HG03108 (cell line): ENCODE results near the gene PPP1R12B.

ENCODE experiments used
- ATAC-seq: cut with Tn5 transposase; IDR thresholded peaks from one replicate; pipeline ENCODE4 v1.9.1; 2021; ENCODE audit warnings: moderate library complexity; ENCODE audit not compliant: unreplicated experiment

The PPP1R12B gene

DNA sequence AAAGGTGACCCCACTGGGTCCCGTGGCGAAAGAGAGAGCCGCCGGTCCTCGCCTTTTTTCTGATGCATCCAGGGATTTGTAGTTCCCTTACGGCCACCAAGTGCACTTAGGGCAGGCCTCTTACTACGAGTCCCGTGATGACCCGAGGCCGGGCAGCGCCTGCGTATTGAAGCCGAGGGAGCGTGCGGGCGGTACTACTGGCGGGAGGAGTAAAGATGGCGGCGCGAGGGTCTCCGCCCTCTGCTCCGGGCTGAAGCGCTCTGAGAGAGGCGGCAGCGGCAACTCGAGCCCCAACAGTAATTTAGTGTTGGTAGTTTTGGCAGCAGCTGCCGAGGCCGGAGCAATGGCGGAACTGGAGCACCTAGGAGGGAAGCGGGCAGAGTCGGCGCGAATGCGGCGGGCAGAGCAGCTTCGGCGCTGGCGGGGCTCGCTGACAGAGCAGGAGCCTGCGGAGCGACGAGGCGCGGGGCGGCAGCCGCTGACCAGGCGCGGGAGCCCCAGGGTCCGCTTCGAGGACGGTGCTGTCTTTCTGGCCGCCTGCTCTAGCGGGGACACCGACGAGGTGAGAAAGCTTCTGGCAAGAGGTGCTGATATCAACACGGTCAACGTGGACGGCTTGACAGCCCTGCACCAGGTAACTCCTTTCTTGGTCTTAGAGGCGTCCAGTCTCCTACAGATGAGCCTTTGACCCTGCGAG, at the start of gene PPP1R12B:
Gene PPP1R12B (plus strand): TSS at position 191 of the 697 bp plus-strand sequence. CDS start 153 bp downstream, at position 344.
- peak; percentile 97 for ATAC-seq

DNA sequence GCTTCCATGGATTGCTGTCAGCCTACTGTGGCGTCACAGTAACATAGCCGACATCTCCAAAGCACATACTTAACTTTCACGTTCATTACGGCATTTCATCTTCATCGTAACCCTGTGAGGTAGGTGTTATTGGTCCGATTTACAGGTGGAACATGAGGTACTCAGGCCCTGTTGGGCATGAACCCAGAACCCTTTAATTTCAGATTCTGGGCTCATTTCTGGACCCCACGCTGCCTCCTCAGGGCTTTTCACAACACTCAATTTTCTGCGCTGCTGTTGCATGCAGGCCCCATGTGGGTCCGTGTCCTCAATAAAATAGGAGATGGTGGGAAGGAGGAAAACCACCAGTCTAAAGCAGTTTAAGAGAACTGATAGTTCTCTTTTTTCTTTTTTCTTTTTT, 46.3 kb upstream of the PPP1R12B start:
- no peak for ATAC-seq

DNA sequence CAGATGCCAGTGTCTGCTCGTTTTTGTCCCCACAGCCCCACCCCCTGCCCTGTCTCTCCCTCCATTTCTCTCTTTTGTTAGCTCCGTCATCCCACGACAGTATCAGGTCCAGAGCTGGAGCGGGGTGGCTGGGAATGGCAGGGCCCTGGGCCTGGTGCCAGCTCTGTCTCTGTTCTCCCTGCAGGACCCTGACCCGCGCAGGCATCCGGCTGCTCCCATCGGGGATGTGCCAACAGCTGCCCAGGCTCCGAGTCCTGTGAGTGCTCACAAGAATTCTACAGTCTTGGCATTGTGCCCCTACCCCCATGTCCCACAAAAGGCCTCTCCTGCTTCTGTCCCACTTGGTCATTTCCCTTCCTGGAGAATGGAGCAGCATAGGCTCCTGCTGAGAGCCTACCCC, 44.1 kb upstream of the PPP1R12B start:
- ATAC-seq: no peak

GRCh38 chr1:202305168-202305567, 43.3 kb upstream of the PPP1R12B start:
- no peak for ATAC-seq

GRCh38 chr1:202306535-202307345, 41.8 kb upstream of the PPP1R12B start:
- no peak for ATAC-seq

DNA sequence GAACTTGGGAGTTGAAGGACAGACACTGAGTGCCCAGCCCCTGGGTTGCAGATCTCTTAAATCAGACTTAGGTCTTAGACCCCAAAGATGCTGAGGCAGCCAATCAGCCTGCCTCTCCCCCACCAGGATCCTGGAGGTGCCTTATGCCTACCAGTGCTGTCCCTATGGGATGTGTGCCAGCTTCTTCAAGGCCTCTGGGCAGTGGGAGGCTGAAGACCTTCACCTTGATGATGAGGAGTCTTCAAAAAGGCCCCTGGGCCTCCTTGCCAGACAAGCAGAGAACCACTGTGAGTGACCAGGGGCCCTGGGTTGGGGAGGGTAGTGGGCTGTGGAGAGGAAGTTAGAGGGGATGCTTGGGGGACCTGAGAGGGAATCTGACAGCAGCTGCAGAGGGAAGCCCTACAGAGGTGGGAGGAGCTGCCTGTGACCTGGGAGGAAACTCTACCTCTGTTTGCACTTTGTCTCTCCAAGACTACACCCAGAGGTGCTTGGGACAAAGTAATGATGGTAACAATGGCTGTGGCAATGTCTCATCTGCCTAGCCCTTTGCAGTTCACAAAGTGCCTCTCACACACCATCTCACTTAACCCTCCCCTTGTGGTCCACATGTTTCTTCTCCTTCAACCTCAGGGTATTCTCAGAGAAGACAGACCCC, 38.3 kb upstream of the PPP1R12B start:
- ATAC-seq: no peak

- no peak for ATAC-seq
These were observed 37.8 kb upstream of the PPP1R12B start for GRCh38 chr1:202310746-202311145.

DNA sequence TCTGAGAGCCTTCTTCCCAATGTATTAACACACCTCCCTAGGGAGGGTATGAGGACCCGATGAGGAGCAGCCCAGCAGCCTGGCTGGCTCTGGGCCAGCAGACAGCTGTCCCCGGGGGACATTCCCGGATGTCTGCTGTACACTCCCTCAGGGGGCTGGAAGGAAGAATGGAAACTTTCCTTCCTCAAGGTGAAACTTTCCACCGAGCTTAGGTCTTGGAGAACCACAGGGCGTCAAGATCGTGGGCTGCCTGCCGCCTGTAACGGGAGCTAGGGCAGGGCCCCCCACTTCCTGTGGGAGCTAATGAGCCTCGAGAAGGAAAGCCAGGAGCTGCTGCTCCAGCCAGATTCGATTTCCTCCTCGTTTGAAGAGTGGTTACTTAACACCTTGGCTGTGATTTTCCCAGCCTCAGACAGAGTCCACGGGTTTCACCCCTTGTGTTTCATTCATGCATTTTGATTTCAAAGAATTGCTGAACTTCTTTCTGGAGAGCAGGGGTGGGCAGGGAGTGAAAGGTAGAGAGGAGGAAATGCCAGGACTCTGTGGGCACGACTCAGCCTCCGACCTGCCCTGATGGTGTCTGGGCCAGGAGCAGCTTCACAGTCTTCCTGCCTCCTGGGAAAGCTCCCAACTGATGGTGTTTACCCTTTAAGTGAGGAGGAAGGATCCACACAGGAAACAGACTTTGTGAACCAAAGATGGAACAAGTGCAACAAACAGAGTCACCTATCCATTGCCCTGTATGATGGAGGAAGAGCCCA, 36.4 kb upstream of the PPP1R12B start:
- no peak for ATAC-seq

- ATAC-seq: no peak
These were observed 32.8 kb upstream of the PPP1R12B start for GRCh38 chr1:202315576-202316168.

GRCh38 chr1:202316186-202316585, 32.3 kb upstream of the PPP1R12B start:
- ATAC-seq: no peak

DNA sequence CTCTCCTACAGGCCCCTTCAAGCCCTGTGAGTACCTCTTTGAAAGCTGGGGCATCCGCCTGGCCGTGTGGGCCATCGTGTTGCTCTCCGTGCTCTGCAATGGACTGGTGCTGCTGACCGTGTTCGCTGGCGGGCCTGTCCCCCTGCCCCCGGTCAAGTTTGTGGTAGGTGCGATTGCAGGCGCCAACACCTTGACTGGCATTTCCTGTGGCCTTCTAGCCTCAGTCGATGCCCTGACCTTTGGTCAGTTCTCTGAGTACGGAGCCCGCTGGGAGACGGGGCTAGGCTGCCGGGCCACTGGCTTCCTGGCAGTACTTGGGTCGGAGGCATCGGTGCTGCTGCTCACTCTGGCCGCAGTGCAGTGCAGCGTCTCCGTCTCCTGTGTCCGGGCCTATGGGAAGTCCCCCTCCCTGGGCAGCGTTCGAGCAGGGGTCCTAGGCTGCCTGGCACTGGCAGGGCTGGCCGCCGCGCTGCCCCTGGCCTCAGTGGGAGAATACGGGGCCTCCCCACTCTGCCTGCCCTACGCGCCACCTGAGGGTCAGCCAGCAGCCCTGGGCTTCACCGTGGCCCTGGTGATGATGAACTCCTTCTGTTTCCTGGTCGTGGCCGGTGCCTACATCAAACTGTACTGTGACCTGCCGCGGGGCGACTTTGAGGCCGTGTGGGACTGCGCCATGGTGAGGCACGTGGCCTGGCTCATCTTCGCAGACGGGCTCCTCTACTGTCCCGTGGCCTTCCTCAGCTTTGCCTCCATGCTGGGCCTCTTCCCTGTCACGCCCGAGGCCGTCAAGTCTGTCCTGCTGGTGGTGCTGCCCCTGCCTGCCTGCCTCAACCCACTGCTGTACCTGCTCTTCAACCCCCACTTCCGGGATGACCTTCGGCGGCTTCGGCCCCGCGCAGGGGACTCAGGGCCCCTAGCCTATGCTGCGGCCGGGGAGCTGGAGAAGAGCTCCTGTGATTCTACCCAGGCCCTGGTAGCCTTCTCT, 30.3 kb upstream of the PPP1R12B start:
- no peak for ATAC-seq

DNA sequence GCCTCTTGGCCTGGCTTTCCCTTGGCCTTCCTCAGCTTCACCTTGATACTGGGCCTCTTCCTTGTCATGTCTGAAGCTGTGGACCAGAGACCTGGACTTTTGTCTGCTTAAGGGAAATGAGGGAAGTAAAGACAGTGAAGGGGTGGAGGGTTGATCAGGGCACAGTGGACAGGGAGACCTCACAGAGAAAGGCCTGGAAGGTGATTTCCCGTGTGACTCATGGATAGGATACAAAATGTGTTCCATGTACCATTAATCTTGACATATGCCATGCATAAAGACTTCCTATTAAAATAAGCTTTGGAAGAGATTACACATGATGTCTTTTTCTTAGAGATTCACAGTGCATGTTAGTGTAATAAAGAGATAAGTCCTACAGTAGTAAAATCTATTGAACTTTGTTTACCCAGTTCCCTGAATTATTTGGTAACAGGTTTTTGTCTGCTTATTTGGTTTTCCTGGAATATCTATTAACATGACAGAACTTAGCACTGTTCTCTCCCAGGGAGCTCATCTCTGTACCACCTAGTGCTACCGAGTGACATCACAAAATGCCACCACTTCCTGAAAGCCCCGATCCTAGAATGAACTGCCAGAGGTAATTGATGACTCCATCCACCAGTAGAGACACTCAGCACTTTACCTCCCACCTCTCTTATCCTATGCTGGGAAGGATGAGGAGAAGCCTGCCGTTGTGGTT, 29.0 kb upstream of the PPP1R12B start:
- no peak for ATAC-seq

DNA sequence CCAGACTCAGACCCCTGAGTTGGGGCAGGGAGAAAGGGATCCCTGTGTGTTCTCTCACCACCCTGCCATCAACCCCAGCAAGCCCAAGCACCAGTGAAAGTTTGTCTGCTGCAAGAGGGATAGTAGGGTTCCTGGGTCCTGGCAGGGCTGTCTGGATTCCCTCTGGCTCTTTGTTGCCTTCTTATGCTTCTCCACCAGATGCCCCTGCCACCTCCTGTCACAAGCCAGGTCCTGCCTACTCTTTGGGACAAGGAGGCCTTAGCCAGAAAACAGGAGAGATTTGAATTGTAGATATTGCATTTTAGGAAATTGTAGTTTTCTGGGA, 28.5 kb upstream of the PPP1R12B start:
- no peak for ATAC-seq

GRCh38 chr1:202323731-202324130, 24.8 kb upstream of the PPP1R12B start:
- ATAC-seq: no peak

- ATAC-seq: no peak
These were observed 23.9 kb upstream of the PPP1R12B start for GRCh38 chr1:202324646-202325045.

GRCh38 chr1:202329891-202330290, 18.6 kb upstream of the PPP1R12B start:
- no peak for ATAC-seq

DNA sequence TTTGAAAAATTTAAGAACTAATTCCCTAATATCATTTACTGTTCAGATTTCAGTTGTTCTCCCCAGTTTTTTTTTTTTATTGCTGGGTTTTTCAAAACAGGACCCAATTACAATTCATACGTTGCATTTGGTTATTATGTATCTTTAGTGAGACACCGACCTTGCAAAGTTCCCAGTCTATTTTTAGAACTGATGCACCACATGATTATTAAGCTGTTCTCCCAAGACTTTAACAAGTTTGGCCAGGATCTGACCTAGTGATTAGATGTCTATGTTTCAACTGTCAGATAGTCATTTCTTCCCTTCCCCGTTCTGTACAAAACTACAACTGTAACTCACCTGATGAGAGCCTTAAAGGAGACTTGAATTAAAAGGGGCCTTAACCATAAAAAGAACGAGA, 14.6 kb upstream of the PPP1R12B start:
- no peak for ATAC-seq

- ATAC-seq: no peak
These were observed 4.7 kb upstream of the PPP1R12B start for GRCh38 chr1:202343652-202344349.
